ENCODE data around the gene FKBP2. TPM values are rescaled to one million over a fixed set of nuclear protein-coding genes. Genes with fewer than 3 reads are reported as not detected.

The FKBP2 gene
- total RNA-seq, 4 donors from 2014 or later, result 45.5 to 78.3 (median 58.4) TPM

DNA sequence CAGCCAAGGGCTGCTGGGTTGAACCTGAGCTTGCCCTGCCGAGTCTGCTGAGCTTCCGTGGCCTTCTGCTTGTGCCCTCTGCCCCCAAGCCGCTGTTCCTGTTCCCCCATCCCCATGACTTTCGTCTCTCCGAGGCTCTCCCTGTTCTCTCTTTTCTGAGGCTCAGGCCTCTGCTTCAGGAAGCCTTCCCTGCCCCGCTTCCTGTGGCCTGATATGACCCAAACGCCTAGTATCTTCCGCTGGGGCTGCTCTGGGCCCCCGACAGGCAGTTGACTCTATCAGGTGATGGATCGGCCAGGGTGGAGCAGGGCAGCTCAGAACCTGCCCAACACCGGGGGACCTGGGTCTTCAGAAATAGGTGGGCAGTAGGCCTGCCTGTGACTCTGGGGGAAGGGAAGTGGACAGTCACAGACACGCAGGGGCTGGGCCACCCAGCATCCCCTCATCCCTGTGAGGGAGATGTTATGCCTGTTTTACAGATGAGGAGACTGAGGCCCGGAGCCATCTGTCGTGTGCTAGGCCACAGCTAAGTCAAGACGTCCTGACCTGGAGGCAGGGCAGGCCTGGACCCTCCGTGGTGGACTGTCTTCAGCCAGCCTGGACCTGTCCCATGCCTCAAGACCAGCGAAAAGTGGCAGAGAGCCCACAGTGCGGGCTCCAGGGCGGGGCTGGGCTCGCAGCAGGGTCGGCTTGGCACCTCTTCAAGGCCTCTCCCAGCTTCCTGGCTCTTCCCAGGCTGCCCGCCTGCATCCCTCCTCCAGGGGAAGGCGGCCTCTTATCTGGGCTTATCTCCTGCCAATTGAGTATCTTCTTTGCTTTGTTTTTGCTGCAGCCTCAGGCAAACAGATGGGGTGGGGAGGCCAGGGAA is 27.4 kb downstream of the FKBP2 start:
- H3K36me3 ChIP-seq, result peaks cover 0 to 42% of the 10 kb centered on the region in 2 donors
- H3K9me3 ChIP-seq, result no peaks in the 10 kb centered on the region
- peak overlapping the region; percentile 70 to 81 for H3K4me3 ChIP-seq
- peak overlapping the region; percentile 82 to 97 (median 92) for H3K27ac ChIP-seq
- no peak for ATAC-seq
- no peaks in the 10 kb centered on the region for H3K27me3 ChIP-seq
- peaks cover 0 to 38% (median 19%) of the 10 kb centered on the region in 3 donors for H3K4me1 ChIP-seq
- 35% methylated on average over 5 of the region's 23 CpGs; no CpG with 5 or more reads in 1 of the 2 donors for WGBS, 2 donors (ENCODE audit: low coverage in 1 of 2)
- TF ChIP-seq EP300 (IDR thresholded peaks at IDR 0.05), result no peak
- TF ChIP-seq, protein P1, sequence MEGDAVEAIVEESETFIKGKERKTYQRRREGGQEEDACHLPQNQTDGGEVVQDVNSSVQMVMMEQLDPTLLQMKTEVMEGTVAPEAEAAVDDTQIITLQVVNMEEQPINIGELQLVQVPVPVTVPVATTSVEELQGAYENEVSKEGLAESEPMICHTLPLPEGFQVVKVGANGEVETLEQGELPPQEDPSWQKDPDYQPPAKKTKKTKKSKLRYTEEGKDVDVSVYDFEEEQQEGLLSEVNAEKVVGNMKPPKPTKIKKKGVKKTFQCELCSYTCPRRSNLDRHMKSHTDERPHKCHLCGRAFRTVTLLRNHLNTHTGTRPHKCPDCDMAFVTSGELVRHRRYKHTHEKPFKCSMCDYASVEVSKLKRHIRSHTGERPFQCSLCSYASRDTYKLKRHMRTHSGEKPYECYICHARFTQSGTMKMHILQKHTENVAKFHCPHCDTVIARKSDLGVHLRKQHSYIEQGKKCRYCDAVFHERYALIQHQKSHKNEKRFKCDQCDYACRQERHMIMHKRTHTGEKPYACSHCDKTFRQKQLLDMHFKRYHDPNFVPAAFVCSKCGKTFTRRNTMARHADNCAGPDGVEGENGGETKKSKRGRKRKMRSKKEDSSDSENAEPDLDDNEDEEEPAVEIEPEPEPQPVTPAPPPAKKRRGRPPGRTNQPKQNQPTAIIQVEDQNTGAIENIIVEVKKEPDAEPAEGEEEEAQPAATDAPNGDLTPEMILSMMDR (IDR thresholded peaks at IDR 0.05), result no peak
- TF ChIP-seq POLR2AphosphoS5 (IDR thresholded peaks at IDR 0.05), result no peak
- no peak for TF ChIP-seq POLR2A (IDR thresholded peaks at IDR 0.05)

DNA sequence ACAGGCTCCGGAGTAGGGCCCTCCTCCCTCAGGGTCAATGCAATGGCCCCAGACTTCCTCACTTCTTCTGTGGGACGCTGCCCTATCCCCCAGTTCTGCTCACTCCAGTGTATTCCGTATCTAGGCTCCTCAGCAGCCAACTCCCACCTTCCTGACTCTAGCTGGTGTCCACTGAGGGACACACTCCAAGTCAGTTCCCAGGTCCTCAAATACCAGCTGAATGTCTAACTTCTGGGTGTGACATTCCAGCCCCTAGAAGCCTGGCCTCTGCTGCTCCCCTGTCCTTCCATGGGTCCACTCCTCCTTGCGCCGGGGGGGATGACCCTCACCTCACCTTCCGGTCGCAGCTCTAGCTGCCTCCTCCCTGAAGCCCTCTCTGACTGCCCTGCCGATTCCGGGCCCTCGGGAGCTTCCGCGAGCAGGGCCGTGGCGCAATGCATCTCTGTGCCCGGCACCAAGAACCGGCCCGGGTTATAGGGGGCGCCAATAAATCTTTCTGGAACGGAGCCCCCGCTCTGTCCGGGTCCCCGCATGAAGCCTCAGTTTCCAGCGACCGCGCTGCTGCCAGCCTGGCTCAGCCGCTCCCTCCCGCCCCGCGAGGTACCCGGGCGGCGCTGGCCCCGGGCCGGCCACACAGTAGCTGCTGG is 28.1 kb downstream of the FKBP2 start:
- Histone ChIP-seq H3K27ac (peak overlapping the region; percentile 82 to 97 (median 92)), H3K27me3 (no peaks in the 10 kb centered on the region), H3K4me1 (peaks cover 0 to 38% (median 19%) of the 10 kb centered on the region in 3 donors), H3K36me3 (peaks cover 0 to 34% of the 10 kb centered on the region in 2 donors), H3K9me3 (no peaks in the 10 kb centered on the region), H3K4me3 (peak overlapping the region; percentile 70 to 81)
- TF ChIP-seq, protein P1 (IDR thresholded peaks at IDR 0.05), result no peak
- TF ChIP-seq POLR2A (IDR thresholded peaks at IDR 0.05), result no peak
- no peak for TF ChIP-seq POLR2AphosphoS5 (IDR thresholded peaks at IDR 0.05)
- ATAC-seq, result peak; percentile 25
- 0% methylated on average over 16 of the region's 34 CpGs; no CpG with 5 or more reads in 1 of the 2 donors for WGBS, 2 donors (ENCODE audit: low coverage in 1 of 2)

DNA sequence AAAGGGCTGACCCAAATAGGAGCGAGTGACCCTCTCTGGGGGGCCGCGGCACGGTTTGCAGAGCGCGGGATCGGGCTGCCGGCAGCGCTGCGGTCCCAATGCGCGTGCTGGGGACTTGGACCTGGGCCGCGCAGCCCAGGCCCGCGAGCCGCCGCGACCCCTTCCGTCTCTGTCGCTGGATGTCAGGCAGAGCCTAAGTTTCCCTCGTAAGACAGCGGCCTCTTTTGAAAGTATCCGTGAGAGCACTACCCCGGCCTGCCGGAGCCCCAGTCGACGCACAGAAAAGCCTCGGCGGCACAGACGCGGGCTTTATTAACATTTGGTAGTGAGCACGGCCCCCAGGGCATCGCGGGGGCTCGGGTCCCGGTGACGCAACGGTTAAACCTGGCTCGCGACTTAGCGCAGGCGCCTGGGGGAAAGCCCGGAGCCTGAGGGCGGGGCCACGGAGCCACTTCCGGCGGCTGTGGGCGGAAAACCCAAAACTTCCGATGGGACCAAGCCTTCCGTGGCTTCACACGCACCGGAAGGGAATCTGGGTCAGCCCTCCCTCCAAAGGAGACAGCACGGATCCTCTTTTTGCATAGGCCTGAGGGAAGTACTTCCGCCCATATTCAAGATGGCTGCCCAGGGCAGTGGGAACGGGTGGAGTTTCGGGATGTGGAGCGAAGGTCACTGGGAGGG is 28.8 kb downstream of the FKBP2 start:
- Histone ChIP-seq H3K4me3 (peak overlapping the region; percentile 70 to 96), H3K4me1 (peaks cover 0 to 38% (median 19%) of the 10 kb centered on the region in 3 donors), H3K27ac (peak overlapping the region; percentile 91 to 97 (median 94)), H3K9me3 (no peaks in the 10 kb centered on the region), H3K27me3 (no peaks in the 10 kb centered on the region), H3K36me3 (peaks cover 0 to 27% of the 10 kb centered on the region in 2 donors)
- TF ChIP-seq POLR2A (IDR thresholded peaks at IDR 0.05) (peak; percentile 48 to 49), POLR2AphosphoS5 (IDR thresholded peaks at IDR 0.05) (peak; percentile 91), EP300 (IDR thresholded peaks at IDR 0.05) (no peak)
- TF ChIP-seq, protein P1 (IDR thresholded peaks at IDR 0.05), result peak in 3 of 4 experiments; percentile 7 to 37 (median 14)
- ATAC-seq, result peak; percentile 92
- 7% methylated on average over 3 of the region's 58 CpGs; no CpG with 5 or more reads in 1 of the 2 donors for WGBS, 2 donors (ENCODE audit: low coverage in 1 of 2)

DNA sequence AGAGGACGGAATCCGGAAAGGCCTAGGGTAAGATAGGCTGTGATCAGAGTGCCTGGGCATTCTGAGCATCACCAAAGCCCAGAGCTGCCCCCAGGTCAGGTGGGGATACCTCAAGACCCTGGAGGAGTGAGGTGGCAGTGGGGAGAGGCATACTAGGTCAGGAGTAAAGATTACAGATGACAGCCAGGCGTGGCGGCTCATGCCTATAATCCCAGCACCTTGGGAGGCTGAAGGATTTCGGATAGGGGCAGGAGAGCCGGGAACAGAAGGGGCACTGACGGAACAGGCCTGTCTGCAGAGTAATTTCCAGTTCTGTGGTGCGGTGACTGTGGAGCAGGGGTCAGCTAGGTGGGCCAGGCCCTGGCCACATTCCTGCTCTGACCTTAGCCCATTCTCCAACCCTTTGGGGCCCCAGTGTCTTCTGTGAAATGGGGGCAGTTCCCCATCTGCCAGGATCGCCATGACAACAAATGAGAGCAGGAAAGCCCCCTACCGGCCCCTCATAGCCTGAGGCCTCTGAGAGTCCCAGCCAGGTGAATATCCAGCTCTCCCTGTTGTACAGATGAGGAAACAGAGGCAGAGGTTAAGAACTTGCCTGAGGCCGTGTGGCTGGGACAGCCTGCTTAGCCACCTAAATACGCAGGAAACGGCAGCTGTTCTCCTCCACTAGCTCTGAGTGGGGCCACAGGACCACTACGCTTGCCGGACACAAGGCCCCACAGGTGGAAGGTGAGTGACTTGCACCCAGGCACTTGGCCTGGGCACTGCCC is 34.3 kb downstream of the FKBP2 start:
- Histone ChIP-seq H3K27ac (no peak overlapping the region), H3K9me3 (no peaks in the 10 kb centered on the region), H3K4me1 (peaks cover 0 to 15% (median 5%) of the 10 kb centered on the region in 3 donors), H3K36me3 (peaks cover 0 to 49% of the 10 kb centered on the region in 2 donors), H3K4me3 (no peak overlapping the region), H3K27me3 (no peaks in the 10 kb centered on the region)
- WGBS, 2 donors (ENCODE audit: low coverage in 1 of 2), result 86 to 92% methylated on average over 2 to 5 of the region's 15 CpGs
- ATAC-seq, result no peak
- TF ChIP-seq EP300 (IDR thresholded peaks at IDR 0.05) (no peak), POLR2AphosphoS5 (IDR thresholded peaks at IDR 0.05) (no peak), POLR2A (IDR thresholded peaks at IDR 0.05) (no peak)
- TF ChIP-seq, protein P1 (IDR thresholded peaks at IDR 0.05), result no peak
